Breast epithelium (tissue), 4 donors: ENCODE results near the gene NKX2-8. TPM values are rescaled to one million over a fixed set of nuclear protein-coding genes. Genes with fewer than 3 reads are reported as not detected.
A peak's percentile ranks its signal among the peaks of the same experiment; 100 is the strongest.

Source experiments
- DNase-seq, 2 donors: peaks; one replicate each; pipeline ENCODE4 v3.0.0-alpha.2; 2019; ENCODE audit warnings: low spot score in 2 of 2
- H3K27ac ChIP-seq, 2 donors: fragments of 200-600 bp; sonication (generic) in 1 of 2; one replicate each; pipeline ENCODE4 v1.5.1; 2016 to 2019; ENCODE audit warnings: mild to moderate bottlenecking in 1 of 2
- H3K27me3 ChIP-seq, 2 donors: fragments of 200-600 bp; sonication (generic) in 1 of 2; one replicate each; pipeline versions ENCODE4 v1.5.1 to v1.6.0; 2017 to 2019; ENCODE audit warnings: control low read depth in 1 of 2, mild to moderate bottlenecking in 1 of 2
- H3K36me3 ChIP-seq: fragments of 200-600 bp; one replicate; pipeline ENCODE4 v1.5.1; 2019
- H3K4me1 ChIP-seq, 2 donors: fragments of 200-600 bp; sonication (generic); one replicate each; pipeline ENCODE4 v1.5.1; 2016 to 2019; ENCODE audit warnings: control low read depth in 1 of 2
- H3K4me3 ChIP-seq, 3 donors: fragments of 200-600 bp; sonication (generic); 1 replicate in 2 of 3; 2 replicates in 1 of 3; pipeline ENCODE4 v1.5.1; 2016 to 2019; ENCODE audit warnings: mild to moderate bottlenecking in 3 of 3, moderate library complexity in 2 of 3
- H3K9me3 ChIP-seq, 2 donors: fragments of 200-600 bp; sonication (generic) in 1 of 2; one replicate each; pipeline ENCODE4 v1.5.1; 2016 to 2019; ENCODE audit warnings: control low read depth in 1 of 2
- CTCF ChIP-seq, 3 donors: fragments of 450-650 bp; IDR thresholded peaks; one replicate each; pipeline ENCODE4 v1.5.1; 2016 to 2017; ENCODE audit warnings: antibody characterized with exemption in 3 of 3, mild to moderate bottlenecking in 3 of 3, moderate library complexity in 3 of 3
- POLR2A ChIP-seq: fragments of 450-650 bp; IDR thresholded peaks from one replicate; pipeline ENCODE4 v1.6.1; 2016; ENCODE audit warnings: antibody characterized with exemption, mild to moderate bottlenecking, moderate library complexity
- POLR2AphosphoS5 ChIP-seq, 3 donors: sonication (generic); formaldehyde crosslinking; IDR thresholded peaks; one replicate each; pipeline ENCODE4 v1.6.1; 2017; ENCODE audit warnings: antibody characterized with exemption in 3 of 3
- intact Hi-C: fragments of 100-400 bp; cut with DNase I; formaldehyde crosslinking; loops from one replicate; pipeline ENCODE4 v1.15.1; 2023; ENCODE audit warnings: low total_unique reads
- total RNA-seq, 3 donors: library from RNA; depleted of rRNA; stranded (reverse); fragments of >200 nt; gene quantifications; one replicate each; pipeline ENCODE4 v1.1.0, GENCODE V29; 2016

NKX2-8 gene
- total RNA-seq, 3 donors from 2014 or later: 0.73 TPM; not detected in 2

- peak; percentile 23 to 52 for DNase-seq
- TF ChIP-seq CTCF (IDR thresholded peaks at IDR 0.05) (peak; percentile 37 to 69 (median 63)), POLR2A (no peak)
- H3K27me3 ChIP-seq: peaks cover 0 to 17% of the 10 kb centered on the region in 2 donors
- no peaks in the 10 kb centered on the region for H3K36me3 ChIP-seq
- H3K4me1 ChIP-seq: no peaks in the 10 kb centered on the region
- no peak overlapping the region for H3K4me3 ChIP-seq
- intact Hi-C loops: no loop called here
- H3K27ac ChIP-seq: no peak overlapping the region
- no peaks in the 10 kb centered on the region for H3K9me3 ChIP-seq
Observed at GRCh38 chr14:36604757-36605505, 22.5 kb upstream of the NKX2-8 start.

- H3K9me3 ChIP-seq: no peaks in the 10 kb centered on the region
- H3K27ac ChIP-seq: no peak overlapping the region
- no peak for TF ChIP-seq POLR2AphosphoS5 (IDR thresholded peaks at IDR 0.05)
- no peak for TF ChIP-seq CTCF (IDR thresholded peaks at IDR 0.05)
- TF ChIP-seq POLR2A: no peak
- no peaks in the 10 kb centered on the region for H3K4me1 ChIP-seq
- no peak for DNase-seq
- intact Hi-C loops: no loop called here
- no peak overlapping the region for H3K4me3 ChIP-seq
- no peaks in the 10 kb centered on the region for H3K36me3 ChIP-seq
- H3K27me3 ChIP-seq: peaks cover 0 to 14% of the 10 kb centered on the region in 2 donors
Observed at GRCh38 chr14:36600431-36600830, 18.0 kb upstream of the NKX2-8 start.

- H3K4me1 ChIP-seq: no peaks in the 10 kb centered on the region
- intact Hi-C loops: no loop called here
- TF ChIP-seq CTCF (IDR thresholded peaks at IDR 0.05): no peak
- no peak for TF ChIP-seq POLR2AphosphoS5 (IDR thresholded peaks at IDR 0.05)
- no peak for TF ChIP-seq POLR2A
- no peaks in the 10 kb centered on the region for H3K9me3 ChIP-seq
- no peak for DNase-seq
- H3K27ac ChIP-seq: no peak overlapping the region
- peaks cover 0 to 39% of the 10 kb centered on the region in 2 donors for H3K27me3 ChIP-seq
- no peak overlapping the region for H3K4me3 ChIP-seq
- no peaks in the 10 kb centered on the region for H3K36me3 ChIP-seq
Observed at GRCh38 chr14:36591482-36591881, 9.1 kb upstream of the NKX2-8 start.

- Histone ChIP-seq H3K27me3 (peaks cover 0 to 53% of the 10 kb centered on the region in 2 donors), H3K4me3 (no peak overlapping the region), H3K4me1 (no peaks in the 10 kb centered on the region), H3K9me3 (no peaks in the 10 kb centered on the region), H3K36me3 (no peaks in the 10 kb centered on the region), H3K27ac (no peak overlapping the region)
- TF ChIP-seq POLR2A: no peak
- TF ChIP-seq CTCF (IDR thresholded peaks at IDR 0.05): no peak
- no peak for TF ChIP-seq POLR2AphosphoS5 (IDR thresholded peaks at IDR 0.05)
- intact Hi-C loops: no loop called here
- DNase-seq: no peak
Observed at GRCh38 chr14:36588788-36589187, 6.4 kb upstream of the NKX2-8 start.

GRCh38 chr14:36588119-36588518 is 5.7 kb upstream of the NKX2-8 start:
- H3K4me3 ChIP-seq: no peak overlapping the region
- TF ChIP-seq POLR2A: no peak
- TF ChIP-seq CTCF (IDR thresholded peaks at IDR 0.05): no peak
- no peak for TF ChIP-seq POLR2AphosphoS5 (IDR thresholded peaks at IDR 0.05)
- H3K9me3 ChIP-seq: no peaks in the 10 kb centered on the region
- H3K4me1 ChIP-seq: no peaks in the 10 kb centered on the region
- DNase-seq: no peak
- no peak overlapping the region for H3K27ac ChIP-seq
- intact Hi-C loops: no loop called here
- H3K36me3 ChIP-seq: no peaks in the 10 kb centered on the region
- peaks cover 0 to 55% of the 10 kb centered on the region in 2 donors for H3K27me3 ChIP-seq
